Activated CD4-positive, alpha-beta memory T cell treated with anti-CD3 and anti-CD28 coated beads for 36 hours (primary cell): Measurements from ENCODE around the gene C4A. TPM values are rescaled to one million over a fixed set of nuclear protein-coding genes. Genes with fewer than 3 reads are reported as not detected.
"Not testable (repeated sequence)": the region's sequence is repeated elsewhere in the genome, so short reads cannot be mapped to it uniquely, and the experiment has no call there.

ENCODE experiments used
- CTCF ChIA-PET: fragments of 350-600 bp; sonication (Branson Sonifier 250); formaldehyde crosslinking; loops from one replicate; lab custom pipeline; 2021; ENCODE audit warnings: antibody characterized with exemption, inconsistent platforms; lab: Charles Lee
- POLR2A ChIA-PET: fragments of 350-600 bp; sonication (Branson Sonifier 250); formaldehyde crosslinking; loops from one replicate; lab custom pipeline; 2021; ENCODE audit warnings: antibody characterized with exemption; lab: Charles Lee
- DNase-seq: peaks from one replicate; pipeline ENCODE4 v3.0.0-alpha.2; 2020
- H3K27ac Mint-ChIP-seq: one replicate; pipeline ENCODE4 v1.8.0; 2021; ENCODE audit warnings: mixed read lengths
- H3K27me3 Mint-ChIP-seq: one replicate; pipeline ENCODE4 v1.8.0; 2021; ENCODE audit warnings: mixed read lengths
- H3K36me3 Mint-ChIP-seq: one replicate; pipeline ENCODE4 v1.8.0; 2021; ENCODE audit warnings: mixed read lengths
- H3K4me1 Mint-ChIP-seq: one replicate; pipeline ENCODE4 v1.8.0; 2021; ENCODE audit warnings: low read depth, mixed read lengths
- H3K4me3 Mint-ChIP-seq: one replicate; pipeline ENCODE4 v1.8.0; 2021; ENCODE audit warnings: mild to moderate bottlenecking, mixed read lengths
- H3K9me3 Mint-ChIP-seq: one replicate; pipeline ENCODE4 v1.8.0; 2021; ENCODE audit warnings: mixed read lengths
- intact Hi-C: fragments of 100-400 bp; cut with micrococcal nuclease; formaldehyde crosslinking; loops from one replicate; pipeline ENCODE4 v1.15.1; 2023
- microRNA-seq: library from miRNA; unstranded; fragments of <30 nt; microRNA quantifications from one replicate; pipeline ENCODE4 v1.2.0, GENCODE V29; 2022; ENCODE audit warnings: borderline number of aligned reads, borderline microRNAs expressed, borderline replicate concordance
- total RNA-seq, 2 experiments: library from RNA; stranded (reverse); gene quantifications; one replicate each; pipeline ENCODE4 v1.2.3, GENCODE V29; 2021

C4A gene
- total RNA-seq, 2 experiments from 2014 or later, result 4.5 to 4.8 TPM

DNA sequence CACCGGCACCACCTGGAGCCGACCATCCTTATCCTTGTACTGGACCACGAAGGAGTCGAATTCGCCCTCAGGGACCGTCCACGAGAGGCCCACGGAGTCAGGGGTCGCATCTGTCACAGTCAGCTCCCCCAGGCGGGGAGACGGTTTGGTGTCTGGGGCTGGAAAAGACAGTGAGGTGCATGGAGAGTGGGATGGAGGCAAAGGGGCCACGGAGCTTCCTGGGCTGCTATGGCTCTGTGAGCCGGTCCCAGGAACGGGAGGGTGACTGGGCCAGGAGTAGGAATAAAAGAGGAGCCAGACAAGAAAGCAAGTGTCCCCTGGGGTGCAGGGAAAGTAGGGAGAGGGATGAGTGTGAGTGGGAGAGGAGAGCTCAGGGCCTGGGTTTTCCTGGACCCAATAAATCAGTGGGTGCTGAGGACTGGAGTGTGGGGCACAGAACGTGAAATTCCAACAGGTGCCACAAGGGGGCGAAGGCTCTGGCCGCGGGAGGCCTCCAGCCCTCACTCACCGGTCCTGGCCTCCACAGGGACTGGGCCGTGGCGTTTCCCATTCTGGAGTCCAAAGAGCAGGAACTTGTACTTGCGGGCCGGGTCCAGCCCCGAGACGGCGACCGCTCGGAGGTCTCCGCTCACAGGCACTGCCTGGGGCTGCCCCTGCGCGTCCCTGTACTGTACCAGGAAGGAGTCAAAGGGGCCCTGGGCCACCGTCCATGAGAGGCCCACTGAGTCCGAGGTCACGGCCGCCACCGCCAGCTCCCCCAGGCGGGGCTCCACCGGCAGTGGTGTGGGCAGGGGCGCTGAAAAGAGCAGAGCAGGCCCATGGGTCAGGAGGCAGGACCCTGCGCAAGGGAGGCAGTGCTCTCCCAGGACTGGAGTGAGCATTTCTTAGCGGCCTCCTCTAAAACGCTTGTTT is 66.3 kb downstream of the C4A start:
- ChIA-PET POLR2A (no interaction called here), CTCF (interaction anchor here (0.7 to 2.3 kb wide), 14 partner anchors 10 to 751 kb away, joined by 3 to 11 read pairs (median 3); partner anchors contain the start of genes CFB and FKBPL)
- Mint-ChIP-seq H3K9me3 (no peaks in the 10 kb centered on the region), H3K4me1 (peaks cover 5% of the 10 kb centered on the region), H3K36me3 (no peaks in the 10 kb centered on the region), H3K27ac (no peak overlapping the region), H3K4me3 (no peak overlapping the region), H3K27me3 (no peaks in the 10 kb centered on the region)
- intact Hi-C loops, result no loop called here
- peak; percentile 73 for DNase-seq

- H3K4me3 Mint-ChIP-seq, POLR2A ChIA-PET, H3K36me3 Mint-ChIP-seq, intact Hi-C loops, H3K4me1 Mint-ChIP-seq, H3K27me3 Mint-ChIP-seq, DNase-seq, H3K27ac Mint-ChIP-seq, H3K9me3 Mint-ChIP-seq: not testable (repeated sequence)
- CTCF ChIA-PET, result interaction anchor here (0.7 to 1.5 kb wide), 3 partner anchors 24 to 737 kb away, joined by 3 read pairs; no protein-coding TSS in a partner anchor
These were observed 67.3 kb downstream of the C4A start for GRCh38 chr6:32049149-32049548.

DNA sequence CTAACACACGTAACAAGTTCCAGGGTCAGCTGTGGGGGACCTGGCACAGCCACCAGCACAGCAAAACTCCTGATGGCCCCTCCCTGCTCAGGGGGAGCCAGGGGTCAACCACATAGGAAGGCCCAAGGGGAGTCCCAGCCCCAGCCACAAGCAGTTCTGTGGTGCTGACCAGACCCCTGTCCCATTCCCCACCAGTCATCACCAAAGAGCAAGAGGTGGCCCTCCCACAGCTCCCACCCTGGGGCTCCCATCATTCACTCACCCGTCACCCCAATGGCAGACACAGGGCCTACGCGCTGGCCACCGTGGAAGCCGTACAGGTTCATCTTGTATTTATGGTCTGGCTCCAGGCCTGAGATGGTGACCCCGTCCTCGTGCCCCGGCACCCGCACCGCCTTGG is 67.9 kb downstream of the C4A start:
- H3K4me1 Mint-ChIP-seq, DNase-seq, H3K27me3 Mint-ChIP-seq, CTCF ChIA-PET, H3K9me3 Mint-ChIP-seq, H3K27ac Mint-ChIP-seq, H3K4me3 Mint-ChIP-seq, intact Hi-C loops, POLR2A ChIA-PET, H3K36me3 Mint-ChIP-seq: not testable (repeated sequence)

GRCh38 chr6:32050562-32050961 is 68.7 kb downstream of the C4A start:
- DNase-seq, result no peak
- H3K4me1 Mint-ChIP-seq, result peaks cover 5% of the 10 kb centered on the region
- H3K4me3 Mint-ChIP-seq, result no peak overlapping the region
- H3K9me3 Mint-ChIP-seq, result no peaks in the 10 kb centered on the region
- H3K27ac Mint-ChIP-seq, result no peak overlapping the region
- ChIA-PET POLR2A (no interaction called here), CTCF (no interaction called here)
- no peaks in the 10 kb centered on the region for H3K36me3 Mint-ChIP-seq
- intact Hi-C loops, result no loop called here
- H3K27me3 Mint-ChIP-seq, result no peaks in the 10 kb centered on the region

Small RNA genes within 50 kb of the gene (microRNA-seq; reads per million reads assigned to microRNA genes)
- gene MIR1236, result 1.2 reads per million

Other genes starting within 250 kb of the C4A start
- gene CLIC1, start 245.5 kb upstream of the C4A start, total RNA-seq, result 100 to 1,000 TPM; 430 to 442 TPM
- 10 to 100 TPM; 80.9 to 83.8 TPM for gene MSH5, start 242.1 kb upstream of the C4A start, total RNA-seq
- gene SAPCD1, start 219.4 kb upstream of the C4A start, total RNA-seq, result 10 to 100 TPM; 11.3 to 13.2 TPM
- gene VWA7, start 204.7 kb upstream of the C4A start, total RNA-seq, result 1 to 10 TPM; 2.0 to 2.1 TPM
- gene VARS1, start 186.3 kb upstream of the C4A start, total RNA-seq, result 100 to 1,000 TPM; 141 to 153 TPM
- gene LSM2, start 175.1 kb upstream of the C4A start, total RNA-seq, result 100 to 1,000 TPM; 142 to 143 TPM
- gene HSPA1L, start 166.8 kb upstream of the C4A start, total RNA-seq, result 1 to 10 TPM; 2.0 TPM
- gene HSPA1A, start 166.5 kb upstream of the C4A start, total RNA-seq, result 10 to 100 TPM; 68.5 to 69.9 TPM
- 10 to 100 TPM; 59.5 to 62.3 TPM for gene HSPA1B, start 154.3 kb upstream of the C4A start, total RNA-seq
- gene NEU1, start 119.2 kb upstream of the C4A start, total RNA-seq, result 10 to 100 TPM; 13.0 to 13.4 TPM
- under 1 TPM in 1 of 2 experiments, not detected in 1; 0.17 TPM for gene SLC44A4, start 103.1 kb upstream of the C4A start, total RNA-seq
- 10 to 100 TPM; 45.5 to 46.0 TPM for gene EHMT2, start 84.4 kb upstream of the C4A start, total RNA-seq
- gene ZBTB12, start 80.0 kb upstream of the C4A start, total RNA-seq, result 1 to 10 TPM; 1.8 to 2.0 TPM
- 1 to 10 TPM in 1 of 2 experiments, under 1 TPM in 1; 0.97 to 1.0 TPM for gene C2, start 54.3 kb upstream of the C4A start, total RNA-seq
- gene CFB, start 36.0 kb upstream of the C4A start, total RNA-seq, result under 1 TPM; 0.76 to 0.82 TPM
- gene NELFE, start 23.1 kb upstream of the C4A start, total RNA-seq, result 10 to 100 TPM; 87.1 to 89.0 TPM
- 100 to 1,000 TPM in 1 of 2 experiments, 10 to 100 TPM in 1; 95.7 to 101 TPM for gene SKIC2, start 22.9 kb upstream of the C4A start, total RNA-seq
- gene DXO, start 9.9 kb upstream of the C4A start, total RNA-seq, result 10 to 100 TPM; 10.8 to 12.3 TPM
- 1 to 10 TPM; 3.1 to 5.5 TPM for gene C4B, start 32.7 kb downstream of the C4A start, total RNA-seq
- gene CYP21A2, start 56.4 kb downstream of the C4A start, total RNA-seq, result under 1 TPM in 1 of 2 experiments, not detected in 1; 0.24 TPM
- 1 to 10 TPM; 5.2 to 5.8 TPM for gene TNXB, start 127.3 kb downstream of the C4A start, total RNA-seq
- gene ATF6B, start 146.2 kb downstream of the C4A start, total RNA-seq, result 10 to 100 TPM; 67.4 to 80.9 TPM
- 1 to 10 TPM; 7.0 to 7.8 TPM for gene FKBPL, start 148.2 kb downstream of the C4A start, total RNA-seq
- under 1 TPM; 0.33 to 0.36 TPM for gene PRRT1, start 169.9 kb downstream of the C4A start, total RNA-seq
- 1 to 10 TPM; 9.5 to 9.9 TPM for gene PPT2, start 172.1 kb downstream of the C4A start, total RNA-seq
- gene EGFL8, start 182.5 kb downstream of the C4A start, total RNA-seq, result 1 to 10 TPM; 6.5 to 7.1 TPM
- 10 to 100 TPM; 34.0 to 34.8 TPM for gene AGPAT1, start 194.0 kb downstream of the C4A start, total RNA-seq
- gene RNF5, start 196.3 kb downstream of the C4A start, total RNA-seq, result 10 to 100 TPM; 60.8 to 63.8 TPM
- gene AGER, start 202.2 kb downstream of the C4A start, total RNA-seq, result 10 to 100 TPM; 16.5 to 23.5 TPM
- 10 to 100 TPM; 63.4 to 65.9 TPM for gene PBX2, start 208.1 kb downstream of the C4A start, total RNA-seq
- gene GPSM3, start 210.6 kb downstream of the C4A start, total RNA-seq, result 100 to 1,000 TPM; 117 to 118 TPM
- gene NOTCH4, start 242.0 kb downstream of the C4A start, total RNA-seq, result under 1 TPM; 0.31 to 0.51 TPM